Astrocyte (in vitro differentiated cells and primary cell): ENCODE data around the gene PTPRT.

Source experiments
- EZH2 ChIP-seq: IDR thresholded peaks from 2 replicates; pipeline ENCODE4 v1.6.1; 2012; ENCODE audit warnings: mild to moderate bottlenecking, low read length, inconsistent platforms; ENCODE audit not compliant: insufficient read depth
- TF ChIP-seq, protein P1 (sequence below): IDR thresholded peaks from 2 replicates; pipeline ENCODE4 v1.5.1; 2011; ENCODE audit warnings: low read depth, mild to moderate bottlenecking, inconsistent platforms, low read length, moderate library complexity; ENCODE audit not compliant: insufficient read depth

DNA sequence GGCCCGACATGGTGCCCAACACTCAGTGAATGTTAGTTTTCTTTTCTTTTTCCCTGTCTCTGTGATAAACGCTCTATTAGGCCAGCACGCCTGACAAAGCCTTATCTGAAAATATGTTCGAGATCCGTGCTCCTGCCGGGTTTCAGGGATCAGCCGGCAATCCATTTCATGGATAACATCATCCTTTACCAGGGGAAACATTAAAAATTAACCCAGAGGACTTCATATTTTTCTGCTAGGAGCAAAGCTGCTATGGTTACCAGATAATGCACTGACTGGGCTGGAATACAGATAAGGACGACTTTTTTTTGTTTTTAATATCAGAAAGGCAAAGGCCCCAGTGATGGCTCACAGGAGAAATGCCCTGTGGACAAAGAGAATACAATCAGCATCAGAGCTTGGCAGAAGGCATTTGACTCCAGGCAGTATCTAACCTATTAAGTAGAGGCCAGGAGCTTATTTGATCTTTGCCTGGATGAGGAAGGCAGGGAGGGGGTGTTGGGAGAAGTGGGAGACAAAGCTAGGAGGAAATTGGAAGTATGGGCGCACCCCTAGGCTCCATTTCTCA is 1089.5 kb downstream of the PTPRT start:
- TF ChIP-seq, protein P1, sequence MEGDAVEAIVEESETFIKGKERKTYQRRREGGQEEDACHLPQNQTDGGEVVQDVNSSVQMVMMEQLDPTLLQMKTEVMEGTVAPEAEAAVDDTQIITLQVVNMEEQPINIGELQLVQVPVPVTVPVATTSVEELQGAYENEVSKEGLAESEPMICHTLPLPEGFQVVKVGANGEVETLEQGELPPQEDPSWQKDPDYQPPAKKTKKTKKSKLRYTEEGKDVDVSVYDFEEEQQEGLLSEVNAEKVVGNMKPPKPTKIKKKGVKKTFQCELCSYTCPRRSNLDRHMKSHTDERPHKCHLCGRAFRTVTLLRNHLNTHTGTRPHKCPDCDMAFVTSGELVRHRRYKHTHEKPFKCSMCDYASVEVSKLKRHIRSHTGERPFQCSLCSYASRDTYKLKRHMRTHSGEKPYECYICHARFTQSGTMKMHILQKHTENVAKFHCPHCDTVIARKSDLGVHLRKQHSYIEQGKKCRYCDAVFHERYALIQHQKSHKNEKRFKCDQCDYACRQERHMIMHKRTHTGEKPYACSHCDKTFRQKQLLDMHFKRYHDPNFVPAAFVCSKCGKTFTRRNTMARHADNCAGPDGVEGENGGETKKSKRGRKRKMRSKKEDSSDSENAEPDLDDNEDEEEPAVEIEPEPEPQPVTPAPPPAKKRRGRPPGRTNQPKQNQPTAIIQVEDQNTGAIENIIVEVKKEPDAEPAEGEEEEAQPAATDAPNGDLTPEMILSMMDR: no peak
- TF ChIP-seq EZH2: no peak
